ENCODE results near the gene KCMF1.

- TF ChIP-seq, protein P1, sequence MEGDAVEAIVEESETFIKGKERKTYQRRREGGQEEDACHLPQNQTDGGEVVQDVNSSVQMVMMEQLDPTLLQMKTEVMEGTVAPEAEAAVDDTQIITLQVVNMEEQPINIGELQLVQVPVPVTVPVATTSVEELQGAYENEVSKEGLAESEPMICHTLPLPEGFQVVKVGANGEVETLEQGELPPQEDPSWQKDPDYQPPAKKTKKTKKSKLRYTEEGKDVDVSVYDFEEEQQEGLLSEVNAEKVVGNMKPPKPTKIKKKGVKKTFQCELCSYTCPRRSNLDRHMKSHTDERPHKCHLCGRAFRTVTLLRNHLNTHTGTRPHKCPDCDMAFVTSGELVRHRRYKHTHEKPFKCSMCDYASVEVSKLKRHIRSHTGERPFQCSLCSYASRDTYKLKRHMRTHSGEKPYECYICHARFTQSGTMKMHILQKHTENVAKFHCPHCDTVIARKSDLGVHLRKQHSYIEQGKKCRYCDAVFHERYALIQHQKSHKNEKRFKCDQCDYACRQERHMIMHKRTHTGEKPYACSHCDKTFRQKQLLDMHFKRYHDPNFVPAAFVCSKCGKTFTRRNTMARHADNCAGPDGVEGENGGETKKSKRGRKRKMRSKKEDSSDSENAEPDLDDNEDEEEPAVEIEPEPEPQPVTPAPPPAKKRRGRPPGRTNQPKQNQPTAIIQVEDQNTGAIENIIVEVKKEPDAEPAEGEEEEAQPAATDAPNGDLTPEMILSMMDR (IDR thresholded peaks at IDR 0.05; ENCODE audit: low read depth, low read length, missing input control), result no peak
- TF ChIP-seq GABPA (IDR thresholded peaks at IDR 0.05 in 1 of 2, conservative IDR thresholded peaks at IDR 0.05 in 1 of 2) (no peak), YY1 (IDR thresholded peaks at IDR 0.05) (no peak), JUND (IDR thresholded peaks at IDR 0.05) (no peak), RAD21 (IDR thresholded peaks at IDR 0.05) (no peak), TAF1 (conservative IDR thresholded peaks at IDR 0.05) (no peak), EGR1 (IDR thresholded peaks at IDR 0.05; ENCODE audit: low read depth in 2 of 2) (no peak), SP1 (IDR thresholded peaks at IDR 0.05) (no peak), NR2F2 (IDR thresholded peaks at IDR 0.05) (no peak)
- TF ChIP-seq, protein P2, sequence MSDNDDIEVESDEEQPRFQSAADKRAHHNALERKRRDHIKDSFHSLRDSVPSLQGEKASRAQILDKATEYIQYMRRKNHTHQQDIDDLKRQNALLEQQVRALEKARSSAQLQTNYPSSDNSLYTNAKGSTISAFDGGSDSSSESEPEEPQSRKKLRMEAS (IDR thresholded peaks at IDR 0.05), result no peak
- TF ChIP-seq, protein P3, sequence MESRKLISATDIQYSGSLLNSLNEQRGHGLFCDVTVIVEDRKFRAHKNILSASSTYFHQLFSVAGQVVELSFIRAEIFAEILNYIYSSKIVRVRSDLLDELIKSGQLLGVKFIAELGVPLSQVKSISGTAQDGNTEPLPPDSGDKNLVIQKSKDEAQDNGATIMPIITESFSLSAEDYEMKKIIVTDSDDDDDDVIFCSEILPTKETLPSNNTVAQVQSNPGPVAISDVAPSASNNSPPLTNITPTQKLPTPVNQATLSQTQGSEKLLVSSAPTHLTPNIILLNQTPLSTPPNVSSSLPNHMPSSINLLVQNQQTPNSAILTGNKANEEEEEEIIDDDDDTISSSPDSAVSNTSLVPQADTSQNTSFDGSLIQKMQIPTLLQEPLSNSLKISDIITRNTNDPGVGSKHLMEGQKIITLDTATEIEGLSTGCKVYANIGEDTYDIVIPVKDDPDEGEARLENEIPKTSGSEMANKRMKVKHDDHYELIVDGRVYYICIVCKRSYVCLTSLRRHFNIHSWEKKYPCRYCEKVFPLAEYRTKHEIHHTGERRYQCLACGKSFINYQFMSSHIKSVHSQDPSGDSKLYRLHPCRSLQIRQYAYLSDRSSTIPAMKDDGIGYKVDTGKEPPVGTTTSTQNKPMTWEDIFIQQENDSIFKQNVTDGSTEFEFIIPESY (IDR thresholded peaks at IDR 0.05), result no peak
- TF ChIP-seq, protein P4, sequence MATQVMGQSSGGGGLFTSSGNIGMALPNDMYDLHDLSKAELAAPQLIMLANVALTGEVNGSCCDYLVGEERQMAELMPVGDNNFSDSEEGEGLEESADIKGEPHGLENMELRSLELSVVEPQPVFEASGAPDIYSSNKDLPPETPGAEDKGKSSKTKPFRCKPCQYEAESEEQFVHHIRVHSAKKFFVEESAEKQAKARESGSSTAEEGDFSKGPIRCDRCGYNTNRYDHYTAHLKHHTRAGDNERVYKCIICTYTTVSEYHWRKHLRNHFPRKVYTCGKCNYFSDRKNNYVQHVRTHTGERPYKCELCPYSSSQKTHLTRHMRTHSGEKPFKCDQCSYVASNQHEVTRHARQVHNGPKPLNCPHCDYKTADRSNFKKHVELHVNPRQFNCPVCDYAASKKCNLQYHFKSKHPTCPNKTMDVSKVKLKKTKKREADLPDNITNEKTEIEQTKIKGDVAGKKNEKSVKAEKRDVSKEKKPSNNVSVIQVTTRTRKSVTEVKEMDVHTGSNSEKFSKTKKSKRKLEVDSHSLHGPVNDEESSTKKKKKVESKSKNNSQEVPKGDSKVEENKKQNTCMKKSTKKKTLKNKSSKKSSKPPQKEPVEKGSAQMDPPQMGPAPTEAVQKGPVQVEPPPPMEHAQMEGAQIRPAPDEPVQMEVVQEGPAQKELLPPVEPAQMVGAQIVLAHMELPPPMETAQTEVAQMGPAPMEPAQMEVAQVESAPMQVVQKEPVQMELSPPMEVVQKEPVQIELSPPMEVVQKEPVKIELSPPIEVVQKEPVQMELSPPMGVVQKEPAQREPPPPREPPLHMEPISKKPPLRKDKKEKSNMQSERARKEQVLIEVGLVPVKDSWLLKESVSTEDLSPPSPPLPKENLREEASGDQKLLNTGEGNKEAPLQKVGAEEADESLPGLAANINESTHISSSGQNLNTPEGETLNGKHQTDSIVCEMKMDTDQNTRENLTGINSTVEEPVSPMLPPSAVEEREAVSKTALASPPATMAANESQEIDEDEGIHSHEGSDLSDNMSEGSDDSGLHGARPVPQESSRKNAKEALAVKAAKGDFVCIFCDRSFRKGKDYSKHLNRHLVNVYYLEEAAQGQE (IDR thresholded peaks at IDR 0.05), result no peak
- TF ChIP-seq, protein P5, sequence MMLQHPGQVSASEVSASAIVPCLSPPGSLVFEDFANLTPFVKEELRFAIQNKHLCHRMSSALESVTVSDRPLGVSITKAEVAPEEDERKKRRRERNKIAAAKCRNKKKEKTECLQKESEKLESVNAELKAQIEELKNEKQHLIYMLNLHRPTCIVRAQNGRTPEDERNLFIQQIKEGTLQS (IDR thresholded peaks at IDR 0.05), result no peak
Observed at GRCh38 chr2:84971510-84972206, 697 bp downstream of the KCMF1 start.
